ENCODE measurements around the gene PGBD5. TPM values are rescaled to one million over a fixed set of nuclear protein-coding genes. Genes with fewer than 3 reads are reported as not detected.

The PGBD5 gene
- total RNA-seq, 2 experiments from 2014 or later, result not detected

GRCh38 chr1:230289350-230289644 is 136.8 kb downstream of the PGBD5 start:
- H3K4me1 ChIP-seq (ENCODE audit: insufficient read depth, low read length, poor library complexity, severe bottlenecking), result no peaks in the 10 kb centered on the region
- no peak overlapping the region for H2AFZ ChIP-seq (ENCODE audit: low read length)
- DNase-seq (ENCODE audit: low spot score), result no peak
- ChIA-PET POLR2A (interaction anchor here (0.6 to 1.5 kb wide), 3 partner anchors 14 to 598 kb away, joined by 3 to 5 read pairs (median 4); no protein-coding TSS in a partner anchor), CTCF (ENCODE audit: unreplicated experiment) (interaction anchor here (1.5 kb wide), 1 partner anchor 13 kb away, joined by 3 read pairs; no protein-coding TSS in a partner anchor)
- no peak overlapping the region for H3K4me3 ChIP-seq (ENCODE audit: low read depth, low read length, poor library complexity, severe bottlenecking)
- H3K4me2 ChIP-seq (ENCODE audit: low read length), result no peak overlapping the region
- no peaks in the 10 kb centered on the region for H3K79me2 ChIP-seq (ENCODE audit: insufficient read depth, low read depth, low read length)
- intact Hi-C loops (cut with micrococcal nuclease; ENCODE audit: unreplicated experiment), result no loop called here
- TF ChIP-seq CTCF (conservative IDR thresholded peaks at IDR 0.05; ENCODE audit: low read length) (no peak), EZH2phosphoT487 (IDR thresholded peaks at IDR 0.05; ENCODE audit: borderline replicate concordance, low read depth, low read length) (no peak)
- no peaks in the 10 kb centered on the region for H3K36me3 ChIP-seq (ENCODE audit: insufficient read depth, low read length)
- no peaks in the 10 kb centered on the region for H3K9me2 ChIP-seq (ENCODE audit: insufficient read depth, low read length)
- no TSS peak for BruUV-seq (replicated peaks)
- H3K9me3 ChIP-seq (ENCODE audit: low read length), result no peaks in the 10 kb centered on the region
- H3K27ac ChIP-seq (ENCODE audit: low read depth, low read length, poor library complexity, severe bottlenecking), result no peak overlapping the region
- no peaks in the 10 kb centered on the region for H4K20me1 ChIP-seq (ENCODE audit: insufficient read depth, low read length)

GRCh38 chr1:230288641-230289349 is 137.3 kb downstream of the PGBD5 start:
- intact Hi-C loops (cut with micrococcal nuclease; ENCODE audit: unreplicated experiment), result no loop called here
- CTCF ChIA-PET (ENCODE audit: unreplicated experiment), result interaction anchor here (1.5 kb wide), 1 partner anchor 12 kb away, joined by 3 read pairs; no protein-coding TSS in a partner anchor
- TF ChIP-seq CTCF (conservative IDR thresholded peaks at IDR 0.05; ENCODE audit: low read length), result no peak
- TF ChIP-seq EZH2phosphoT487 (IDR thresholded peaks at IDR 0.05; ENCODE audit: borderline replicate concordance, low read depth, low read length), result no peak
- no peak overlapping the region for H3K4me3 ChIP-seq (ENCODE audit: low read depth, low read length, poor library complexity, severe bottlenecking)
- no peaks in the 10 kb centered on the region for H3K9me3 ChIP-seq (ENCODE audit: low read length)
- BruUV-seq (replicated peaks), result no TSS peak
- no peaks in the 10 kb centered on the region for H3K36me3 ChIP-seq (ENCODE audit: insufficient read depth, low read length)
- H3K27ac ChIP-seq (ENCODE audit: low read depth, low read length, poor library complexity, severe bottlenecking), result no peak overlapping the region
- no peaks in the 10 kb centered on the region for H3K4me1 ChIP-seq (ENCODE audit: insufficient read depth, low read length, poor library complexity, severe bottlenecking)
- no peaks in the 10 kb centered on the region for H3K79me2 ChIP-seq (ENCODE audit: insufficient read depth, low read depth, low read length)
- DNase-seq (ENCODE audit: low spot score), result no peak
- no peak overlapping the region for H3K4me2 ChIP-seq (ENCODE audit: low read length)
- H4K20me1 ChIP-seq (ENCODE audit: insufficient read depth, low read length), result no peaks in the 10 kb centered on the region
- POLR2A ChIA-PET, result interaction anchor here (0.6 to 1.5 kb wide), 5 partner anchors 14 to 656 kb away, joined by 3 to 7 read pairs (median 4); no protein-coding TSS in a partner anchor
- no peak overlapping the region for H2AFZ ChIP-seq (ENCODE audit: low read length)
- no peaks in the 10 kb centered on the region for H3K9me2 ChIP-seq (ENCODE audit: insufficient read depth, low read length)

GRCh38 chr1:230287674-230288315 is 138.3 kb downstream of the PGBD5 start:
- Histone ChIP-seq H3K9me3 (ENCODE audit: low read length) (no peaks in the 10 kb centered on the region), H3K9me2 (ENCODE audit: insufficient read depth, low read length) (no peaks in the 10 kb centered on the region), H3K4me3 (ENCODE audit: low read depth, low read length, poor library complexity, severe bottlenecking) (no peak overlapping the region), H3K27ac (ENCODE audit: low read depth, low read length, poor library complexity, severe bottlenecking) (no peak overlapping the region), H3K4me2 (ENCODE audit: low read length) (no peak overlapping the region), H3K4me1 (ENCODE audit: insufficient read depth, low read length, poor library complexity, severe bottlenecking) (peaks cover 1% of the 10 kb centered on the region), H3K79me2 (ENCODE audit: insufficient read depth, low read depth, low read length) (no peaks in the 10 kb centered on the region), H4K20me1 (ENCODE audit: insufficient read depth, low read length) (no peaks in the 10 kb centered on the region), H3K36me3 (ENCODE audit: insufficient read depth, low read length) (no peaks in the 10 kb centered on the region), H2AFZ (ENCODE audit: low read length) (no peak overlapping the region)
- intact Hi-C loops (cut with micrococcal nuclease; ENCODE audit: unreplicated experiment), result no loop called here
- CTCF ChIA-PET (ENCODE audit: unreplicated experiment), result interaction anchor here (1.5 kb wide), 1 partner anchor 11 kb away, joined by 3 read pairs; no protein-coding TSS in a partner anchor
- BruUV-seq (replicated peaks), result no TSS peak
- no peak for DNase-seq (ENCODE audit: low spot score)
- TF ChIP-seq EZH2phosphoT487 (IDR thresholded peaks at IDR 0.05; ENCODE audit: borderline replicate concordance, low read depth, low read length) (no peak), CTCF (conservative IDR thresholded peaks at IDR 0.05; ENCODE audit: low read length) (no peak)
- POLR2A ChIA-PET, result interaction anchor here (1.0 kb wide), 1 partner anchor 23 kb away, joined by 3 read pairs; no protein-coding TSS in a partner anchor

Measured in OCI-LY7 (cell line).